Gastrocnemius medialis (tissue), 4 donors: ENCODE measurements around the gene PARD3. TPM values are rescaled to one million over a fixed set of nuclear protein-coding genes. Genes with fewer than 3 reads are reported as not detected.

Source experiments
- ATAC-seq, 2 donors: fragments of 150-250 bp; one replicate each; pipeline ENCODE4 v1.9.1; 2016
- DNase-seq, 2 donors: peaks; one replicate each; pipeline ENCODE4 v3.0.0-alpha.2; 2019
- H3K27ac ChIP-seq, 4 donors: fragments of 200-600 bp; sonication (generic); 1 replicate in 1 of 4; 2 replicates in 3 of 4; pipeline ENCODE4 v1.5.1; 2016 to 2018; ENCODE audit warnings: mild to moderate bottlenecking in 2 of 4, moderate library complexity in 1 of 4
- H3K27me3 ChIP-seq, 3 donors: fragments of 200-600 bp; sonication (generic) in 2 of 3; 1 replicate in 1 of 3; 2 replicates in 2 of 3; pipeline versions ENCODE4 v1.5.1 to v1.6.0; 2016 to 2019; ENCODE audit warnings: mild to moderate bottlenecking in 1 of 3, moderate library complexity in 1 of 3
- H3K36me3 ChIP-seq, 2 donors: fragments of 200-600 bp; sonication (generic) in 1 of 2; one replicate each; pipeline ENCODE4 v1.5.1; 2017 to 2018
- H3K4me1 ChIP-seq, 2 donors: fragments of 200-600 bp; sonication (generic) in 1 of 2; one replicate each; pipeline ENCODE4 v1.5.1; 2016 to 2017; ENCODE audit warnings: mild to moderate bottlenecking in 2 of 2
- H3K4me3 ChIP-seq, 4 donors: fragments of 200-600 bp; sonication (generic) in 3 of 4; 1 replicate in 1 of 4; 2 replicates in 3 of 4; pipeline ENCODE4 v1.5.1; 2016 to 2019; ENCODE audit warnings: mild to moderate bottlenecking in 2 of 4
- H3K9me3 ChIP-seq, 3 donors: fragments of 200-600 bp; sonication (generic) in 2 of 3; 1 replicate in 1 of 3; 2 replicates in 2 of 3; pipeline ENCODE4 v1.5.1; 2016 to 2019
- POLR2A ChIP-seq, 2 donors: fragments of 450-650 bp; IDR thresholded peaks; one replicate each; pipeline ENCODE4 v1.6.1; 2017; ENCODE audit warnings: antibody characterized with exemption in 2 of 2, mild to moderate bottlenecking in 2 of 2, moderate library complexity in 2 of 2
- in situ Hi-C, 4 donors: fragments of 200-750 bp; cut with MboI; loops; one replicate each; pipeline versions ENCODE4 v1.15.0 to v1.8.0; 2017; ENCODE audit warnings: low sequenced_read_pairs in 4 of 4
- intact Hi-C: fragments of 100-400 bp; cut with DNase I; formaldehyde crosslinking; loops from one replicate; pipeline ENCODE4 v1.15.1; 2023; ENCODE audit warnings: low total_unique reads
- total RNA-seq, 4 donors: library from RNA; depleted of rRNA; stranded (reverse); fragments of >200 nt; gene quantifications; one replicate each; pipeline versions ENCODE4 v1.1.0 to v1.2.3, GENCODE V29; 2016
- TF ChIP-seq, protein P1 (sequence below), 5 experiments: fragments of 450-650 bp in 3 of 5; fragments of 200-600 bp in 2 of 5; sonication (generic) in 2 of 5; IDR thresholded peaks in 4 of 5; conservative IDR thresholded peaks in 1 of 5; 1 replicate in 4 of 5; 2 replicates in 1 of 5; pipeline ENCODE4 v1.5.1; 2016 to 2019; ENCODE audit warnings: antibody characterized with exemption in 5 of 5, mild to moderate bottlenecking in 3 of 5, moderate library complexity in 3 of 5

Gene PARD3
- total RNA-seq, 4 donors from 2014 or later: 64.6 to 75.8 (median 68.3) TPM

DNA sequence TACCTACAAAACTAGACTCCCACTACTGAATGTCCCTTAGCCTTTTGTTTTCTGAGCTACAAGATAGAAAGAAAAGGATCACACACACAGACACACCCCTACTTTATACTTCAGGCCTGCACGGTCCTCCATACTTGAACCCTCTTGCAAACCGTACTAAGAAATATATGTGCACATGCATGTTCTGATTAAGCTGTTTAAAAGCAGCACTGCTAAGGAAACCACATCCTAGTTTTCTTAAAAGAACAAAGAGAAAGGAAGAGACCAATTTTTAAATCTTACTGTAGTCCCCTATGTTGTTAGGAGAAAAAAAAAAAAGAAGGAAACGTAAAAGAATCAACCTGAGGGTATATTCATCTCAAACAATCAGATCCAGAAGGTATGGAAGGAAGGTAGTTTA lies 501.2 kb downstream of the PARD3 start:
- H3K36me3 ChIP-seq: no peaks in the 10 kb centered on the region
- in situ Hi-C loops (no loop called here), intact Hi-C loops (no loop called here)
- no peak for DNase-seq
- no peaks in the 10 kb centered on the region for H3K27me3 ChIP-seq
- TF ChIP-seq POLR2A (IDR thresholded peaks at IDR 0.05): no peak
- TF ChIP-seq, protein P1, sequence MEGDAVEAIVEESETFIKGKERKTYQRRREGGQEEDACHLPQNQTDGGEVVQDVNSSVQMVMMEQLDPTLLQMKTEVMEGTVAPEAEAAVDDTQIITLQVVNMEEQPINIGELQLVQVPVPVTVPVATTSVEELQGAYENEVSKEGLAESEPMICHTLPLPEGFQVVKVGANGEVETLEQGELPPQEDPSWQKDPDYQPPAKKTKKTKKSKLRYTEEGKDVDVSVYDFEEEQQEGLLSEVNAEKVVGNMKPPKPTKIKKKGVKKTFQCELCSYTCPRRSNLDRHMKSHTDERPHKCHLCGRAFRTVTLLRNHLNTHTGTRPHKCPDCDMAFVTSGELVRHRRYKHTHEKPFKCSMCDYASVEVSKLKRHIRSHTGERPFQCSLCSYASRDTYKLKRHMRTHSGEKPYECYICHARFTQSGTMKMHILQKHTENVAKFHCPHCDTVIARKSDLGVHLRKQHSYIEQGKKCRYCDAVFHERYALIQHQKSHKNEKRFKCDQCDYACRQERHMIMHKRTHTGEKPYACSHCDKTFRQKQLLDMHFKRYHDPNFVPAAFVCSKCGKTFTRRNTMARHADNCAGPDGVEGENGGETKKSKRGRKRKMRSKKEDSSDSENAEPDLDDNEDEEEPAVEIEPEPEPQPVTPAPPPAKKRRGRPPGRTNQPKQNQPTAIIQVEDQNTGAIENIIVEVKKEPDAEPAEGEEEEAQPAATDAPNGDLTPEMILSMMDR (IDR thresholded peaks at IDR 0.05 in 4 of 5, conservative IDR thresholded peaks at IDR 0.05 in 1 of 5): no peak
- no peak overlapping the region for H3K27ac ChIP-seq
- peaks cover 0 to 4% of the 10 kb centered on the region in 2 donors for H3K4me1 ChIP-seq
- H3K4me3 ChIP-seq: no peak overlapping the region
- ATAC-seq: no peak
- no peaks in the 10 kb centered on the region for H3K9me3 ChIP-seq

DNA sequence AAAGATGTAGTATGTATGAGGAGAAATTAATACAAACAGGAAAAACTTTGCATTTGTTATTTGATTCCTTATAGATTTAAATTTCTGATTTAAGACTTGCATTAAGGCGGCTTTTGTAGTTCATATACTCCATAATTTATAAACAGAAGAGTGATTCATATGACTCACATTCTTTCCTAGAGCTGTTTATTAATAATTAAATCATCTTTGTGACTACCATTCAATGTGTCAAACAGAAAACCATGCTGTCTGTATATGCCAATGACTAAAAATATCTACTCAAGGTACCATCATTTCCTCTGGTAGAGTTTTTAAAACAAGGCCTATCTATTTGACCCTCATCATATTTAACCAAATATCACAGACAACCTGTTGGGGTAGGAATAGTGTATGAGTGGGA lies 501.7 kb downstream of the PARD3 start:
- TF ChIP-seq, protein P1 (IDR thresholded peaks at IDR 0.05 in 4 of 5, conservative IDR thresholded peaks at IDR 0.05 in 1 of 5): no peak
- TF ChIP-seq POLR2A (IDR thresholded peaks at IDR 0.05): no peak
- Histone ChIP-seq H3K27ac (no peak overlapping the region), H3K4me1 (peaks cover 0 to 4% of the 10 kb centered on the region in 2 donors), H3K27me3 (no peaks in the 10 kb centered on the region), H3K9me3 (no peaks in the 10 kb centered on the region), H3K4me3 (no peak overlapping the region), H3K36me3 (no peaks in the 10 kb centered on the region)
- in situ Hi-C loops (no loop called here), intact Hi-C loops (no loop called here)
- DNase-seq: no peak
- ATAC-seq: no peak

DNA sequence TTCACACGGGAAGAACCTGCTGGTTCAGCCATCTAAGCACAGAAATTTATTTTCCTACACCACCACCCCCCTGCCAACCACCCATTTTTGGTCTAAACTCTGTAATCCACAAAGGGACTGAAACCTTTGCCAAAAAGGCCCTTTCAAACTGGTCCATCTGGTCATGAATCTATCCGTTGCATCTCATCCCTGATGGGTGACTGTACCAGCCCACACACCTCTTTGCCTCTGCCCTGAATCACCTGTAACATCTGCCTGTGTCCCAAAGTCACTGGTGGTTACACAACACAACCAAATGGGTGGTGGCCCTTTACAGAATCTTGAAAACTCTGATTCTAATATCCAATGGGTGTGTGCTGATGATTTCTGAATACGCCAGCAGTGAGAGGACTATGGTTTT lies 503.4 kb downstream of the PARD3 start:
- peaks cover 0 to 4% of the 10 kb centered on the region in 2 donors for H3K4me1 ChIP-seq
- no peaks in the 10 kb centered on the region for H3K9me3 ChIP-seq
- no peaks in the 10 kb centered on the region for H3K27me3 ChIP-seq
- ATAC-seq: no peak
- no peak overlapping the region for H3K27ac ChIP-seq
- in situ Hi-C loops (no loop called here), intact Hi-C loops (no loop called here)
- H3K4me3 ChIP-seq: no peak overlapping the region
- TF ChIP-seq POLR2A (IDR thresholded peaks at IDR 0.05): no peak
- TF ChIP-seq, protein P1 (IDR thresholded peaks at IDR 0.05 in 4 of 5, conservative IDR thresholded peaks at IDR 0.05 in 1 of 5): no peak
- no peak for DNase-seq
- no peaks in the 10 kb centered on the region for H3K36me3 ChIP-seq

DNA sequence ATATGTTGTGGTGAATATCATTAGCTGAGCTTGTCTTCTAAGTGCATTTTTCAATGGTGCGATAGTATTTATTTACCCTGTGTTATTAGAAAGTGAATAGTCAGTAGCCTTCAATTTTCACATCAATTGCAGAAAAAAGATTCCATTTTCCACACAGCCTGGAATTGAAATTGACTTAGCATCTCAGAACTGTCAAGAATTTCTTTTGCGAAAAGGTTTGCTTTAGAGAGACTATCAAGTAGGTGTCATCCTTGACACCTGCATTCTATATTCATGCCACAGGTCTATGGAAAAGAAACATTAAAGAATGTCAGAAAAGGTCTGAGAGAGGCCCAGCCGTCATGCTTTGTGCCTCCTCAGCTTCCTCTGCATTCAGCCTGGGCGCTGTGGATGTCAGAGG lies 504.9 kb downstream of the PARD3 start:
- Histone ChIP-seq H3K4me1 (peaks cover 0 to 4% of the 10 kb centered on the region in 2 donors), H3K27me3 (no peaks in the 10 kb centered on the region), H3K9me3 (no peaks in the 10 kb centered on the region), H3K4me3 (no peak overlapping the region), H3K27ac (no peak overlapping the region), H3K36me3 (no peaks in the 10 kb centered on the region)
- DNase-seq (no peak), ATAC-seq (no peak)
- in situ Hi-C loops (no loop called here), intact Hi-C loops (no loop called here)
- no peak for TF ChIP-seq POLR2A (IDR thresholded peaks at IDR 0.05)
- TF ChIP-seq, protein P1 (IDR thresholded peaks at IDR 0.05 in 4 of 5, conservative IDR thresholded peaks at IDR 0.05 in 1 of 5): no peak

GRCh38 chr10:34305189-34305588 lies 509.9 kb downstream of the PARD3 start:
- no peak for ATAC-seq
- no peak for DNase-seq
- H3K4me1 ChIP-seq: no peaks in the 10 kb centered on the region
- TF ChIP-seq, protein P1 (IDR thresholded peaks at IDR 0.05 in 4 of 5, conservative IDR thresholded peaks at IDR 0.05 in 1 of 5): no peak
- TF ChIP-seq POLR2A (IDR thresholded peaks at IDR 0.05): no peak
- no peaks in the 10 kb centered on the region for H3K27me3 ChIP-seq
- no peaks in the 10 kb centered on the region for H3K9me3 ChIP-seq
- in situ Hi-C loops (no loop called here), intact Hi-C loops (no loop called here)
- H3K27ac ChIP-seq: no peak overlapping the region
- H3K4me3 ChIP-seq: no peak overlapping the region
- no peaks in the 10 kb centered on the region for H3K36me3 ChIP-seq
